GM12875 (cell line): ENCODE measurements around the gene NKAIN2.

Source experiments
- H3K4me3 ChIP-seq: one replicate; pipeline ENCODE4 v1.5.1; 2011; ENCODE audit warnings: low read depth, low read length, control low read depth
- TF ChIP-seq, protein P1 (sequence below): IDR thresholded peaks from 2 replicates; pipeline ENCODE4 v1.5.1; 2011; ENCODE audit warnings: low read depth, mild to moderate bottlenecking, control low read depth, inconsistent platforms, low read length, moderate library complexity, borderline replicate concordance; ENCODE audit not compliant: insufficient read depth

The NKAIN2 gene

DNA sequence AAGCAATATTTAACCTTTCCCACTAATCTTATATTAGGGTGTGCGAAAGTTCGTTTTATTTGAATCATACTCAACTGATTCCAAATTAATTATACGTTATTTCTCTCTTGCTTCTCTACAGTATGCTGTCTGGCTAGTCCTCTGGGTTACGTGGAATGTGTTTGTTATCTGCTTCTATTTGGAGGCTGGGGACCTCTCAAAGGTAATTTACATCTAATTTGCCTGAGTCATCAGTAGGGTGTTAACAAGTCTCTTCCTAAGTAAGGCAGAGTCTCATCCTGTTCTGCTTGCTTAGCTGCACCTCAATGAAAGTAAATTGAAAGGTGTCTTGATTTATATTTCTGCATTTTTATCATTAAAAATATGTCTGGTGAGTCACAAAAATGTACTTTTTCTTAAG is 551.5 kb downstream of the NKAIN2 start:
- no peak overlapping the region for H3K4me3 ChIP-seq
- TF ChIP-seq, protein P1, sequence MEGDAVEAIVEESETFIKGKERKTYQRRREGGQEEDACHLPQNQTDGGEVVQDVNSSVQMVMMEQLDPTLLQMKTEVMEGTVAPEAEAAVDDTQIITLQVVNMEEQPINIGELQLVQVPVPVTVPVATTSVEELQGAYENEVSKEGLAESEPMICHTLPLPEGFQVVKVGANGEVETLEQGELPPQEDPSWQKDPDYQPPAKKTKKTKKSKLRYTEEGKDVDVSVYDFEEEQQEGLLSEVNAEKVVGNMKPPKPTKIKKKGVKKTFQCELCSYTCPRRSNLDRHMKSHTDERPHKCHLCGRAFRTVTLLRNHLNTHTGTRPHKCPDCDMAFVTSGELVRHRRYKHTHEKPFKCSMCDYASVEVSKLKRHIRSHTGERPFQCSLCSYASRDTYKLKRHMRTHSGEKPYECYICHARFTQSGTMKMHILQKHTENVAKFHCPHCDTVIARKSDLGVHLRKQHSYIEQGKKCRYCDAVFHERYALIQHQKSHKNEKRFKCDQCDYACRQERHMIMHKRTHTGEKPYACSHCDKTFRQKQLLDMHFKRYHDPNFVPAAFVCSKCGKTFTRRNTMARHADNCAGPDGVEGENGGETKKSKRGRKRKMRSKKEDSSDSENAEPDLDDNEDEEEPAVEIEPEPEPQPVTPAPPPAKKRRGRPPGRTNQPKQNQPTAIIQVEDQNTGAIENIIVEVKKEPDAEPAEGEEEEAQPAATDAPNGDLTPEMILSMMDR: no peak

DNA sequence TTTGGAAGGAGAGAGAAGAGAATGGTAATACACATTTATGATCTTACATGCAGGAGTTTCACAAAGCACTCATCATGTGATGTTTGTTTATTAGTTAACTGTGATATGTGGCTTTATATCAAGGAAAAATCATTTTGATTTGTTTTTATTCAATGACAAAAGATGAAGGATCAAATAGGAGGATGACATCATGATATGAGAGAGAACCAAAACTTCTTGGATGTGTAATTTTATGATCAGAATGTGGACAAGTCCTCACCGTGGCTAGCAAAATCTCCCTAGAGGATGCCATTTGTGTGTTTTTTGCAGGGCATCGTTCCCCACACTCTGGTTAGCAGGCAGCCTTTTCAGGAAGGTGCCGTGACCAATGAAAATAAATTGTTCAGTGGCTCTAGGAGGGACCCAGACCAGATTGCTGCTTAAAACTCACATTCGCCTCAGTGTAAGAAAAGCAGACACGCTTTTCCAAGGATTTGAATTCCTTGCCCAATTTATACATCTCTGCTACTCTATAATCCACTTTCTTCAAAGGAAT is 552.7 kb downstream of the NKAIN2 start:
- TF ChIP-seq, protein P1: no peak

DNA sequence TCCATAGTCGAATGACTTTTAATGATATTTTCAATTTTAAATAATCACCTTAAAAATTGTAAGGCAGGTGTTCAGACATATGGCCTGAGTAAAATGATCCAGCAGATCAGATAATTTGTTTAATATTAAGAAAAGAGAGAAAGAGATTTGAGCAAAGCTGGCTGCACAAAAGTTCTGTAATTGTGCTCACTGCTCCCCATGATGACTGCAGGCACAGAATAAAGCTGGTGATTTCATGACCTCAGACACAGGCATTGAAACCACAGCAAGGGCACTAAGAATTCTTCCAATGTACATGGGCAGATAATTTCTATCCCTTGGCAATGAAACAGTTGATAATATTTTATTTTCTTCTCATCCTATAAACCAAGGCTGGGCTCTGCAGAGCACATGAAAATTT is 553.1 kb downstream of the NKAIN2 start:
- TF ChIP-seq, protein P1: no peak
- H3K4me3 ChIP-seq: no peak overlapping the region

More for the DNA sequence above, 552.7 kb downstream of the NKAIN2 start:
- H3K4me3 ChIP-seq: no peak overlapping the region

DNA sequence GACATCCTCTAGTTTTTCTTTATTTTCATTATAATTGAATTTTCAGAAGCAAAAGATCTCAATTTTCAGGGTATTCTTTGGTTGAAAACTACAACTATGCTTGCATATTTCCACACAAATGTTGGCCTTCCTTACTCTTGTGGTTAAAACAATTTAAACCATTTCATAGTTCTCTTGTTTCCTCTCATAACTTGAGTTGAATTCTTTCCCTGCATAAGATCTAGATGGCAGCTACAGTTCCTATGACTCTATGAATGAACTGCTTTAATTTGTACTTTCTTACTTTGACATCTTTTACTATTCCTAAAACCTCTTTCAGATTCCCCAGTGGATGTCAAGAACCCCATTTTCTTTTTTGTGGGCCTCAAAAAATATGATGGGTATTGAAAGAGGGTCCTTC is 564.5 kb downstream of the NKAIN2 start:
- no peak overlapping the region for H3K4me3 ChIP-seq
- TF ChIP-seq, protein P1: no peak

DNA sequence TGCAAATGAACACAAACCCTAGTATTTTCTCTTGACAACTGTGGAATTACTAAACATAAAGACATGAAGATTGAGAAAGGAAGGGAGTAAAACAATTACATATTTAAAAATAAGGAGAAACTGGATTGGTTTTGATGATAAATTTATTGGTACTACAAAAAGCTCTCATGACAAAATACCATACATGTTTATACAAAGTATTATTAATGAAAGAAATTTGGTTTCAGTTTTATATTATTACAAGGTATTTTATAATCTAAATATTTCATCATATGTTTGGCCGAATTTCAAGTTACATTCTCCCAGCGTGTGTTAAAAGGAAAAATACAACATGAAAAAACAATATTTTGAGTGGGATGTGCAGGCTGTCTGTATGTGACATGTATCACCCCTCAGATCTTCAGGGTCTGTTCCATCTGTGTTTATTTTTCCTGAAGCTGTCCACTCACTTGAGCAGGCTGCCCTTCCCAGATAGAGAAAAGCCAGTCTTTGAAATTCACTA is 568.4 kb downstream of the NKAIN2 start:
- TF ChIP-seq, protein P1: no peak
- H3K4me3 ChIP-seq: no peak overlapping the region

DNA sequence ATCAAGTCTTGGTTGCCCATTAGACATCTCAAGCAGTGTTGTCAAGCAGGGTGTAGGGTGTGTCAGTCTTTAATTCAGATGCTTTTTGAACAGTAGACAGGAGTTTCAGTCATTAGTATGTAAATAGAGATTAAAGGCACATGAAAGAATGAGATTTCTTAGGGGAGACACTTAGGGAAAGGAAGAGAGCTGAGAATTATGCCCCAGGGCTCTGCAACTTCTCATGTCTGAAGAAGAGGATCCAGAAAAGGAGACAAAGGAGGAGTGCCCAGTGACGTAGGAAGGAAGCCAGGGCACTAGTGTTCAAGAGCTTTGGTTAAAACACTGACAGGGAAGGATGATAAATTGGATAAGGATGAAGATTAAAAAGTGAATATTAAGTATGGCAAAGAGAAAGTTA is 569.7 kb downstream of the NKAIN2 start:
- H3K4me3 ChIP-seq: no peak overlapping the region
- TF ChIP-seq, protein P1: no peak

DNA sequence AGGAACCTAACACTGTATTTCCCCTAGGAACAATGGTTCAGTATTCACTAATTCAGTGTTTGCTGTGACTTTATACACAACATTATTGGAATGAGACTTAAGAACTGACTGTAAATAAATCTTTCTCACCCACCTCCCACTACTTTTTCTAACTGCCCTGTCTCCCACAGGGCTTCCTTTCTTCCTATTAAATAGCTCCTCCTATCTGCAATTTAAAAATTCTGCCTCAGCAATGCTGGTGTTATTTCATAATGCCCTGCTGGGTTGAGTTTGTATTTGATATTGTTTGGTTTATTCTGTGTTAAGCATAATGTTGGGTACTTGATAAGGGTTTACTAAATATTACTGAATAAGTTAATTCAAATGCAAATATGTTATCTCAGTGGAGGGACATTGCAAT is 585.5 kb downstream of the NKAIN2 start:
- no peak overlapping the region for H3K4me3 ChIP-seq
- TF ChIP-seq, protein P1: no peak
